Smooth muscle cell (in vitro differentiated cells): Measurements from ENCODE around the gene SLC13A3. TPM values are rescaled to one million over a fixed set of nuclear protein-coding genes. Genes with fewer than 3 reads are reported as not detected.

Experiments
- DNase-seq: peaks from one replicate; lab custom pipeline; 2025; ENCODE audit not compliant: unreplicated experiment; lab: John Stamatoyannopoulos, UW
- H2AFZ ChIP-seq: fragments of 200-600 bp; sonication (generic); 2 replicates; pipeline ENCODE4 v1.6.0; 2016; ENCODE audit warnings: antibody characterized with exemption, low read depth, mild to moderate bottlenecking
- H3F3A ChIP-seq: fragments of 200-600 bp; sonication (generic); 2 replicates; pipeline ENCODE4 v1.6.0; 2017; ENCODE audit warnings: antibody characterized with exemption, low read depth
- H3K27ac ChIP-seq: fragments of 200-600 bp; sonication (generic); 2 replicates; pipeline ENCODE4 v1.5.1; 2016; ENCODE audit warnings: low read depth, mild to moderate bottlenecking
- H3K27me3 ChIP-seq: fragments of 200-600 bp; sonication (generic); 2 replicates; pipeline ENCODE4 v1.6.1; 2016; ENCODE audit warnings: low read depth, mild to moderate bottlenecking
- H3K36me3 ChIP-seq: fragments of 200-600 bp; sonication (generic); 2 replicates; pipeline ENCODE4 v1.5.1; 2016; ENCODE audit warnings: low read depth
- H3K4me1 ChIP-seq: fragments of 200-600 bp; sonication (generic); 2 replicates; pipeline ENCODE4 v1.5.1; 2016; ENCODE audit warnings: low read depth
- H3K4me2 ChIP-seq: fragments of 200-600 bp; sonication (generic); 2 replicates; pipeline ENCODE4 v1.6.0; 2016; ENCODE audit warnings: mild to moderate bottlenecking
- H3K4me3 ChIP-seq: fragments of 200-600 bp; sonication (generic); 2 replicates; pipeline ENCODE4 v1.5.1; 2016; ENCODE audit warnings: mild to moderate bottlenecking
- H3K79me2 ChIP-seq: fragments of 200-600 bp; sonication (generic); 2 replicates; pipeline ENCODE4 v1.6.0; 2016; ENCODE audit warnings: low read depth, mild to moderate bottlenecking
- H3K9ac ChIP-seq: fragments of 200-600 bp; sonication (generic); 2 replicates; pipeline ENCODE4 v1.6.0; 2016; ENCODE audit warnings: low read depth
- H3K9me3 ChIP-seq: fragments of 200-600 bp; sonication (generic); replicated peaks from 2 replicates; pipeline ENCODE4 v1.5.1; 2016; ENCODE audit warnings: low read depth
- H4K20me1 ChIP-seq: fragments of 200-600 bp; sonication (generic); 2 replicates; pipeline ENCODE4 v1.6.0; 2016; ENCODE audit warnings: low read depth
- WGBS: methylation state at CpG from one replicate; pipeline ENCODE4 v1.1.7; 2016; ENCODE audit warnings: low lambda C conversion rate; 5-methylcytosine and 5-hydroxymethylcytosine counted together
- polyA plus RNA-seq: library from polyadenylated mRNA; unstranded; fragments of >200 nt; fragmentation: Nextera tagmentation; extraction: Ambion mirVana; gene quantifications from 2 replicates; pipeline ENCODE4 v1.2.1, GENCODE V29; 2016
- total RNA-seq: library from RNA; depleted of rRNA; stranded (reverse); fragments of >200 nt; gene quantifications from 2 replicates; pipeline ENCODE4 v1.2.3, GENCODE V29; 2014
- TF ChIP-seq, protein P1 (sequence below): fragments of 200-600 bp; sonication (generic); IDR thresholded peaks from 2 replicates; pipeline ENCODE4 v1.5.1; 2017; ENCODE audit warnings: borderline replicate concordance, mild to moderate bottlenecking, antibody characterized with exemption; ENCODE audit not compliant: insufficient read depth, poor library complexity, severe bottlenecking

Gene SLC13A3
- total and polyA plus RNA-seq, 2 experiments from 2014 or later = 6.4 to 7.7 TPM

DNA sequence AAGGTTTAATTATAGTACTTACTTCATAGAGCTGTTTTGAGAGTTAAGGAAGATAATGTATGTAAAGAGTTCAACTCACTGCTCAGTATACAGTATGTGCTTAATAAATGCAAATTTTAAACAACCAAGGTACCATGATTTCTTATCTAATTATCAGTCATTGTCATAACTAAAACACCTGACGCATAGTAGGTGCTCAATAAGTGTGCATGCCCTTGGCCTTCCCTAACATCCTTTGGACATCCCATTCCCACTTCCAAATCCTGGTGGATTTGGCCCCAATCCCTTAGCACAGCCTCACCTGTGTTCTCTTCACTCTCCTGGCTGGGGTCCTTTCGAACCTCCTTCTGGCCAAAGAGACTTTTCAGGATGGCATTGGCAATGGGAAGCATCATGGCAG is 41.1 kb downstream of the SLC13A3 start:
- Histone ChIP-seq H3K4me1 (no peaks in the 10 kb centered on the region), H4K20me1 (no peaks in the 10 kb centered on the region), H3K9me3 (no peaks in the 10 kb centered on the region), H3K4me3 (no peak overlapping the region), H3F3A (no peaks in the 10 kb centered on the region), H3K36me3 (no peaks in the 10 kb centered on the region), H3K79me2 (no peaks in the 10 kb centered on the region), H3K9ac (no peak overlapping the region), H3K27me3 (no peaks in the 10 kb centered on the region), H2AFZ (no peak overlapping the region), H3K27ac (no peak overlapping the region), H3K4me2 (no peak overlapping the region)
- TF ChIP-seq, protein P1, sequence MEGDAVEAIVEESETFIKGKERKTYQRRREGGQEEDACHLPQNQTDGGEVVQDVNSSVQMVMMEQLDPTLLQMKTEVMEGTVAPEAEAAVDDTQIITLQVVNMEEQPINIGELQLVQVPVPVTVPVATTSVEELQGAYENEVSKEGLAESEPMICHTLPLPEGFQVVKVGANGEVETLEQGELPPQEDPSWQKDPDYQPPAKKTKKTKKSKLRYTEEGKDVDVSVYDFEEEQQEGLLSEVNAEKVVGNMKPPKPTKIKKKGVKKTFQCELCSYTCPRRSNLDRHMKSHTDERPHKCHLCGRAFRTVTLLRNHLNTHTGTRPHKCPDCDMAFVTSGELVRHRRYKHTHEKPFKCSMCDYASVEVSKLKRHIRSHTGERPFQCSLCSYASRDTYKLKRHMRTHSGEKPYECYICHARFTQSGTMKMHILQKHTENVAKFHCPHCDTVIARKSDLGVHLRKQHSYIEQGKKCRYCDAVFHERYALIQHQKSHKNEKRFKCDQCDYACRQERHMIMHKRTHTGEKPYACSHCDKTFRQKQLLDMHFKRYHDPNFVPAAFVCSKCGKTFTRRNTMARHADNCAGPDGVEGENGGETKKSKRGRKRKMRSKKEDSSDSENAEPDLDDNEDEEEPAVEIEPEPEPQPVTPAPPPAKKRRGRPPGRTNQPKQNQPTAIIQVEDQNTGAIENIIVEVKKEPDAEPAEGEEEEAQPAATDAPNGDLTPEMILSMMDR = no peak
- no peak for DNase-seq
- WGBS = 100% methylated on average over 2 of the region's 2 CpGs

DNA sequence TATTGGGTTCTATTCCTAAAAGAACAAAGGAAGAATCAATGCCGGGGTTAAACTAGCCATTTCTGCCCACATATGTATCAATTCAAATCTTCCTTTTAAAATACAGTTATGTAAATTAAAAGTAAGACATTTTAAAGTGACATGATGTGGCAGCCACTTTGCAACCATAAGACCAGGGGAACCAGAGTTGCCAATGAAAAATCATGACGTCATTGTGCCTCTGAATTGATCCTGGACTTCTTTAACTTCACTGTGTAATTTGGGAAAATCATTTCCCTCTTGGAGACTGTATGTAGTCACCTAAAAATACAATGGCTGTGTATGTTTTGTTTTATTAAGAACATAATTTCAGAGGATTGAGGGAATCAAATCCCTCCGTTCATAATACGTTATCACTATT is 42.2 kb downstream of the SLC13A3 start:
- Histone ChIP-seq H3K9me3 (no peaks in the 10 kb centered on the region), H4K20me1 (no peaks in the 10 kb centered on the region), H3K4me2 (no peak overlapping the region), H2AFZ (no peak overlapping the region), H3K36me3 (no peaks in the 10 kb centered on the region), H3K4me3 (no peak overlapping the region), H3K4me1 (no peaks in the 10 kb centered on the region), H3K27me3 (no peaks in the 10 kb centered on the region), H3F3A (no peaks in the 10 kb centered on the region), H3K27ac (no peak overlapping the region), H3K9ac (no peak overlapping the region), H3K79me2 (no peaks in the 10 kb centered on the region)
- DNase-seq = no peak
- WGBS = 97% methylated on average over 4 of the region's 4 CpGs
- TF ChIP-seq, protein P1 = no peak

GRCh38 chr20:46607849-46608497 is 43.3 kb downstream of the SLC13A3 start:
- H3K27ac ChIP-seq = no peak overlapping the region
- H3K36me3 ChIP-seq = no peaks in the 10 kb centered on the region
- no peak overlapping the region for H2AFZ ChIP-seq
- no peak overlapping the region for H3K4me3 ChIP-seq
- H3K79me2 ChIP-seq = no peaks in the 10 kb centered on the region
- no peak overlapping the region for H3K9ac ChIP-seq
- no peaks in the 10 kb centered on the region for H3K9me3 ChIP-seq
- H3K27me3 ChIP-seq = no peaks in the 10 kb centered on the region
- no peaks in the 10 kb centered on the region for H4K20me1 ChIP-seq
- no peaks in the 10 kb centered on the region for H3K4me1 ChIP-seq
- H3K4me2 ChIP-seq = no peak overlapping the region
- WGBS = 74% methylated on average over 8 of the region's 8 CpGs
- DNase-seq = no peak
- H3F3A ChIP-seq = no peaks in the 10 kb centered on the region
- TF ChIP-seq, protein P1 = no peak
